B cell (primary cell): ENCODE data around the gene CELF2. TPM values are rescaled to one million over a fixed set of nuclear protein-coding genes. Genes with fewer than 3 reads are reported as not detected.

Experiments
- ATAC-seq: fragments of 200-7000 bp; cut with Tn5 transposase; one replicate; pipeline ENCODE4 v1.10.0; 2021; ENCODE audit warnings: low read depth, mild to moderate bottlenecking, moderate number of reproducible peaks, moderate library complexity
- CTCF ChIA-PET: fragments of 350-600 bp; sonication (Branson Sonifier 250); formaldehyde crosslinking; loops from one replicate; lab custom pipeline; 2021; ENCODE audit warnings: antibody characterized with exemption, inconsistent platforms; lab: Charles Lee
- POLR2A ChIA-PET: fragments of 350-600 bp; sonication (Branson Sonifier 250); formaldehyde crosslinking; loops from one replicate; lab custom pipeline; 2021; ENCODE audit warnings: antibody characterized with exemption; lab: Charles Lee
- DNase-seq: peaks from one replicate; pipeline ENCODE4 v3.0.0; 2013
- H2AFZ ChIP-seq: 2 replicates; pipeline ENCODE4 v1.6.1; 2012; ENCODE audit warnings: mild to moderate bottlenecking, low read depth, low read length; ENCODE audit not compliant: insufficient read depth, poor library complexity, severe bottlenecking
- H3K27ac ChIP-seq, 2 donors: 1 replicate in 1 of 2; 2 replicates in 1 of 2; pipeline ENCODE4 v1.5.1; 2012 to 2013; ENCODE audit warnings: low read length in 2 of 2, mild to moderate bottlenecking in 2 of 2, moderate library complexity in 1 of 2
- H3K27me3 ChIP-seq, 4 experiments: fragments of 200-600 bp in 1 of 4; sonication (generic) in 1 of 4; replicated peaks in 1 of 4; 1 replicate in 2 of 4; 2 replicates in 2 of 4; pipeline versions ENCODE4 v1.6.1 to v1.7.0; 2013 to 2016; ENCODE audit warnings: low read length in 3 of 4, mild to moderate bottlenecking in 2 of 4, mixed read lengths in 1 of 4, moderate library complexity in 1 of 4; ENCODE audit not compliant: insufficient read depth in 4 of 4, control insufficient read depth in 3 of 4; ENCODE audit errors: control extremely low read depth in 1 of 4
- H3K36me3 ChIP-seq, 2 experiments: replicated peaks in 1 of 2; 1 replicate in 1 of 2; 2 replicates in 1 of 2; pipeline versions ENCODE4 v1.6.1 to v1.7.1; 2013; ENCODE audit warnings: low read length in 1 of 2; ENCODE audit not compliant: insufficient read depth in 2 of 2, control insufficient read depth in 1 of 2; ENCODE audit errors: control extremely low read depth in 1 of 2, extremely low read depth in 1 of 2
- H3K4me1 ChIP-seq, 2 donors: fragments of 200-600 bp in 1 of 2; sonication (generic) in 1 of 2; 1 replicate in 1 of 2; 2 replicates in 1 of 2; pipeline versions ENCODE4 v1.5.1 to v1.6.1; 2013 to 2017; ENCODE audit warnings: low read length in 2 of 2; ENCODE audit not compliant: control insufficient read depth in 2 of 2, insufficient read depth in 2 of 2
- H3K4me2 ChIP-seq: replicated peaks from 2 replicates; pipeline ENCODE3; 2012; ENCODE audit warnings: mild to moderate bottlenecking, low read depth, low read length; ENCODE audit not compliant: poor library complexity, severe bottlenecking
- H3K4me3 ChIP-seq, 5 experiments: fragments of 200-600 bp in 1 of 5; sonication (generic) in 1 of 5; 1 replicate in 3 of 5; 2 replicates in 2 of 5; pipeline versions ENCODE4 v1.5.1 to v1.7.0; 2011 to 2016; ENCODE audit warnings: low read length in 4 of 5, mild to moderate bottlenecking in 4 of 5, low read depth in 2 of 5, control low read depth in 1 of 5, moderate library complexity in 1 of 5; ENCODE audit not compliant: insufficient read depth in 1 of 5; ENCODE audit errors: control extremely low read depth in 1 of 5, extremely low read depth in 1 of 5
- H3K79me2 ChIP-seq: fragments of 200-600 bp; sonication (generic); one replicate; pipeline ENCODE4 v1.6.0; 2016; ENCODE audit warnings: low read length; ENCODE audit not compliant: control insufficient read depth, insufficient read depth
- H3K9ac ChIP-seq: fragments of 200-600 bp; sonication (generic); 2 replicates; pipeline ENCODE4 v1.6.1; 2017; ENCODE audit warnings: mild to moderate bottlenecking, low read length, moderate library complexity
- H3K9me3 ChIP-seq, 3 donors: one replicate each; pipeline versions ENCODE4 v1.6.1 to v1.7.1; 2013; ENCODE audit warnings: low read length in 2 of 3; ENCODE audit not compliant: control insufficient read depth in 2 of 3, insufficient read depth in 1 of 3; ENCODE audit errors: control extremely low read depth in 1 of 3
- H4K20me1 ChIP-seq: 2 replicates; pipeline ENCODE4 v1.6.0; 2012; ENCODE audit warnings: mild to moderate bottlenecking, low read length; ENCODE audit not compliant: insufficient read depth, control insufficient read depth, poor library complexity, severe bottlenecking
- H3K27ac Mint-ChIP-seq: one replicate; pipeline ENCODE4 v1.8.0; 2021; ENCODE audit warnings: mixed read lengths
- H3K27me3 Mint-ChIP-seq: one replicate; pipeline ENCODE4 v1.8.0; 2021; ENCODE audit warnings: mixed read lengths
- H3K4me1 Mint-ChIP-seq: one replicate; pipeline ENCODE4 v1.8.0; 2021; ENCODE audit warnings: mixed read lengths
- H3K4me3 Mint-ChIP-seq: one replicate; pipeline ENCODE4 v1.8.0; 2021; ENCODE audit warnings: mixed read lengths
- H3K9me3 Mint-ChIP-seq: one replicate; pipeline ENCODE4 v1.8.0; 2022; ENCODE audit warnings: mixed read lengths; ENCODE audit not compliant: insufficient read depth
- EZH2 ChIP-seq: IDR thresholded peaks from 2 replicates; pipeline ENCODE4 v1.6.1; 2012; ENCODE audit warnings: borderline replicate concordance, low read depth, mild to moderate bottlenecking, moderate library complexity, low read length; ENCODE audit not compliant: insufficient read depth, poor library complexity, severe bottlenecking
- WGBS: methylation state at CpG from one replicate; pipeline ENCODE4 v1.1.5; 2013; ENCODE audit warnings: missing lambda C conversion rate; ENCODE audit not compliant: insufficient coverage; 5-methylcytosine and 5-hydroxymethylcytosine counted together
- intact Hi-C: fragments of 100-400 bp; cut with micrococcal nuclease; formaldehyde crosslinking; loops from one replicate; pipeline ENCODE4 v1.10.0; 2022
- polyA plus RNA-seq: library from polyadenylated mRNA; depleted of rRNA; stranded (reverse); fragments of >200 nt; gene quantifications from 2 replicates; pipeline ENCODE4 v1.2.3, GENCODE V29; 2012
- total RNA-seq, 2 donors: library from RNA; stranded (reverse); fragments of 120-200 nt in 1 of 2; gene quantifications; 1 replicate in 1 of 2; 2 replicates in 1 of 2; pipeline versions ENCODE4 v1.2.3 to v1.2.4, GENCODE V29; 2013 to 2022
- TF ChIP-seq, protein P1 (sequence below): fragments of 200-600 bp; IDR thresholded peaks from one replicate; pipeline ENCODE4 v1.8.0; 2022; ENCODE audit warnings: antibody characterized with exemption, mild to moderate bottlenecking

Gene CELF2
- total and polyA plus RNA-seq, 2 donors (not counting 1 experiment from before 2014, with no cell fraction given), result 59.5 to 112 TPM

GRCh38 chr10:11043039-11043438 lies 25.4 kb downstream of the CELF2 start:
- no peak overlapping the region for H3K27ac Mint-ChIP-seq
- no peaks in the 10 kb centered on the region for H3K9me3 Mint-ChIP-seq
- H3K4me3 ChIP-seq, result no peak overlapping the region
- H3K9ac ChIP-seq, result no peak overlapping the region
- DNase-seq, result no peak
- H2AFZ ChIP-seq, result no peak overlapping the region
- no peak overlapping the region for H3K4me3 Mint-ChIP-seq
- H3K27ac ChIP-seq, result no peak overlapping the region
- ChIA-PET CTCF (no interaction called here), POLR2A (no interaction called here)
- peaks cover 36% of the 10 kb centered on the region for H3K27me3 Mint-ChIP-seq
- no peaks in the 10 kb centered on the region for H3K79me2 ChIP-seq
- peaks cover 0 to 3% (median 1%) of the 10 kb centered on the region in 4 experiments for H3K27me3 ChIP-seq
- H3K36me3 ChIP-seq, result no peaks in the 10 kb centered on the region
- TF ChIP-seq EZH2, result no peak
- TF ChIP-seq, protein P1, sequence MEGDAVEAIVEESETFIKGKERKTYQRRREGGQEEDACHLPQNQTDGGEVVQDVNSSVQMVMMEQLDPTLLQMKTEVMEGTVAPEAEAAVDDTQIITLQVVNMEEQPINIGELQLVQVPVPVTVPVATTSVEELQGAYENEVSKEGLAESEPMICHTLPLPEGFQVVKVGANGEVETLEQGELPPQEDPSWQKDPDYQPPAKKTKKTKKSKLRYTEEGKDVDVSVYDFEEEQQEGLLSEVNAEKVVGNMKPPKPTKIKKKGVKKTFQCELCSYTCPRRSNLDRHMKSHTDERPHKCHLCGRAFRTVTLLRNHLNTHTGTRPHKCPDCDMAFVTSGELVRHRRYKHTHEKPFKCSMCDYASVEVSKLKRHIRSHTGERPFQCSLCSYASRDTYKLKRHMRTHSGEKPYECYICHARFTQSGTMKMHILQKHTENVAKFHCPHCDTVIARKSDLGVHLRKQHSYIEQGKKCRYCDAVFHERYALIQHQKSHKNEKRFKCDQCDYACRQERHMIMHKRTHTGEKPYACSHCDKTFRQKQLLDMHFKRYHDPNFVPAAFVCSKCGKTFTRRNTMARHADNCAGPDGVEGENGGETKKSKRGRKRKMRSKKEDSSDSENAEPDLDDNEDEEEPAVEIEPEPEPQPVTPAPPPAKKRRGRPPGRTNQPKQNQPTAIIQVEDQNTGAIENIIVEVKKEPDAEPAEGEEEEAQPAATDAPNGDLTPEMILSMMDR, result no peak
- no peak overlapping the region for H3K4me2 ChIP-seq
- no peaks in the 10 kb centered on the region for H4K20me1 ChIP-seq
- ATAC-seq, result no peak
- intact Hi-C loops, result no loop called here
- H3K4me1 Mint-ChIP-seq, result no peaks in the 10 kb centered on the region
- 100% methylated on average over 1 of the region's 4 CpGs for WGBS
- H3K9me3 ChIP-seq, result peaks cover 0 to 3% (median 0%) of the 10 kb centered on the region in 3 donors
- no peaks in the 10 kb centered on the region for H3K4me1 ChIP-seq

- TF ChIP-seq EZH2, result no peak
- TF ChIP-seq, protein P1, result no peak
- no peak overlapping the region for H3K4me2 ChIP-seq
- H3K4me3 ChIP-seq, result no peak overlapping the region
- peaks cover 0 to 3% (median 0%) of the 10 kb centered on the region in 3 donors for H3K9me3 ChIP-seq
- no peak overlapping the region for H2AFZ ChIP-seq
- no peak overlapping the region for H3K27ac ChIP-seq
- intact Hi-C loops, result no loop called here
- H3K27me3 ChIP-seq, result peaks cover 0 to 3% (median 1%) of the 10 kb centered on the region in 4 experiments
- H3K4me3 Mint-ChIP-seq, result no peak overlapping the region
- peaks cover 42% of the 10 kb centered on the region for H3K27me3 Mint-ChIP-seq
- H3K27ac Mint-ChIP-seq, result no peak overlapping the region
- no peaks in the 10 kb centered on the region for H3K9me3 Mint-ChIP-seq
- no peaks in the 10 kb centered on the region for H3K4me1 ChIP-seq
- DNase-seq (no peak), ATAC-seq (no peak)
- H3K79me2 ChIP-seq, result no peaks in the 10 kb centered on the region
- no peaks in the 10 kb centered on the region for H4K20me1 ChIP-seq
- no peaks in the 10 kb centered on the region for H3K4me1 Mint-ChIP-seq
- WGBS, result 94% methylated on average over 22 of the region's 23 CpGs
- POLR2A ChIA-PET, result no interaction called here
- CTCF ChIA-PET, result no interaction called here
- H3K36me3 ChIP-seq, result no peaks in the 10 kb centered on the region
- H3K9ac ChIP-seq, result no peak overlapping the region
Measured at GRCh38 chr10:11043446-11044127, 25.9 kb downstream of the CELF2 start.
